ENCODE measurements around the gene SMAP1.

SMAP1 gene

GRCh38 chr6:70667711-70668498, at the start of gene SMAP1:
Gene SMAP1, plus strand, starts transcription at chr6:70667883. Its CDS starts 141 bp downstream, at chr6:70668024.
- in situ Hi-C loops (cut with MboI; ENCODE audit: low pct_unique_long_range_greater_than_20kb, low sequenced_read_pairs), result no loop called here
- DNase-seq, result peak; percentile 94

- no peak for DNase-seq
- in situ Hi-C loops (cut with MboI; ENCODE audit: low pct_unique_long_range_greater_than_20kb, low sequenced_read_pairs), result no loop called here
Measured at GRCh38 chr6:70620746-70621145, 46.9 kb upstream of the SMAP1 start.

- DNase-seq, result no peak
- in situ Hi-C loops (cut with MboI; ENCODE audit: low pct_unique_long_range_greater_than_20kb, low sequenced_read_pairs), result no loop called here
Measured at GRCh38 chr6:70622461-70622860, 45.2 kb upstream of the SMAP1 start.

GRCh38 chr6:70625436-70625835, 42.2 kb upstream of the SMAP1 start:
- DNase-seq, result no peak
- in situ Hi-C loops (cut with MboI; ENCODE audit: low pct_unique_long_range_greater_than_20kb, low sequenced_read_pairs), result no loop called here

- in situ Hi-C loops (cut with MboI; ENCODE audit: low pct_unique_long_range_greater_than_20kb, low sequenced_read_pairs), result no loop called here
- no peak for DNase-seq
Measured at GRCh38 chr6:70627500-70628254, 40.0 kb upstream of the SMAP1 start.

GRCh38 chr6:70629929-70630328, 37.8 kb upstream of the SMAP1 start:
- DNase-seq, result no peak
- in situ Hi-C loops (cut with MboI; ENCODE audit: low pct_unique_long_range_greater_than_20kb, low sequenced_read_pairs), result no loop called here

- in situ Hi-C loops (cut with MboI; ENCODE audit: low pct_unique_long_range_greater_than_20kb, low sequenced_read_pairs), result no loop called here
- no peak for DNase-seq
Measured at GRCh38 chr6:70633870-70634269, 33.8 kb upstream of the SMAP1 start.

- in situ Hi-C loops (cut with MboI; ENCODE audit: low pct_unique_long_range_greater_than_20kb, low sequenced_read_pairs), result no loop called here
- no peak for DNase-seq
Measured at GRCh38 chr6:70636596-70636995, 31.1 kb upstream of the SMAP1 start.

GRCh38 chr6:70638468-70638867, 29.2 kb upstream of the SMAP1 start:
- DNase-seq, result no peak
- in situ Hi-C loops (cut with MboI; ENCODE audit: low pct_unique_long_range_greater_than_20kb, low sequenced_read_pairs), result no loop called here

- in situ Hi-C loops (cut with MboI; ENCODE audit: low pct_unique_long_range_greater_than_20kb, low sequenced_read_pairs), result no loop called here
- DNase-seq, result peak; percentile 5
Measured at GRCh38 chr6:70651326-70651905, 16.3 kb upstream of the SMAP1 start.

- in situ Hi-C loops (cut with MboI; ENCODE audit: low pct_unique_long_range_greater_than_20kb, low sequenced_read_pairs), result no loop called here
- no peak for DNase-seq
Measured at GRCh38 chr6:70652216-70652615, 15.5 kb upstream of the SMAP1 start.

- in situ Hi-C loops (cut with MboI; ENCODE audit: low pct_unique_long_range_greater_than_20kb, low sequenced_read_pairs), result no loop called here
- DNase-seq, result no peak
Measured at GRCh38 chr6:70657706-70658105, 10.0 kb upstream of the SMAP1 start.

- DNase-seq, result no peak
- in situ Hi-C loops (cut with MboI; ENCODE audit: low pct_unique_long_range_greater_than_20kb, low sequenced_read_pairs), result no loop called here
Measured at GRCh38 chr6:70663881-70664466, 3.7 kb upstream of the SMAP1 start.

GRCh38 chr6:70666706-70667105, 977 bp upstream of the SMAP1 start:
- no peak for DNase-seq
- in situ Hi-C loops (cut with MboI; ENCODE audit: low pct_unique_long_range_greater_than_20kb, low sequenced_read_pairs), result no loop called here

- no peak for DNase-seq
- in situ Hi-C loops (cut with MboI; ENCODE audit: low pct_unique_long_range_greater_than_20kb, low sequenced_read_pairs), result no loop called here
Measured at GRCh38 chr6:70667256-70667710, 400 bp upstream of the SMAP1 start.

- in situ Hi-C loops (cut with MboI; ENCODE audit: low pct_unique_long_range_greater_than_20kb, low sequenced_read_pairs), result no loop called here
- DNase-seq, result no peak
Measured at GRCh38 chr6:70668499-70668812, 773 bp downstream of the SMAP1 start.

- DNase-seq, result no peak
- in situ Hi-C loops (cut with MboI; ENCODE audit: low pct_unique_long_range_greater_than_20kb, low sequenced_read_pairs), result no loop called here
Measured at GRCh38 chr6:70669133-70669532, 1.4 kb downstream of the SMAP1 start.

GRCh38 chr6:70672549-70672948, 4.9 kb downstream of the SMAP1 start:
- DNase-seq, result no peak
- in situ Hi-C loops (cut with MboI; ENCODE audit: low pct_unique_long_range_greater_than_20kb, low sequenced_read_pairs), result no loop called here

GRCh38 chr6:70673054-70673453, 5.4 kb downstream of the SMAP1 start:
- in situ Hi-C loops (cut with MboI; ENCODE audit: low pct_unique_long_range_greater_than_20kb, low sequenced_read_pairs), result no loop called here
- no peak for DNase-seq

GRCh38 chr6:70673601-70674000, 5.9 kb downstream of the SMAP1 start:
- no peak for DNase-seq
- in situ Hi-C loops (cut with MboI; ENCODE audit: low pct_unique_long_range_greater_than_20kb, low sequenced_read_pairs), result no loop called here
